ENCODE results near the gene NFATC2.

DNA sequence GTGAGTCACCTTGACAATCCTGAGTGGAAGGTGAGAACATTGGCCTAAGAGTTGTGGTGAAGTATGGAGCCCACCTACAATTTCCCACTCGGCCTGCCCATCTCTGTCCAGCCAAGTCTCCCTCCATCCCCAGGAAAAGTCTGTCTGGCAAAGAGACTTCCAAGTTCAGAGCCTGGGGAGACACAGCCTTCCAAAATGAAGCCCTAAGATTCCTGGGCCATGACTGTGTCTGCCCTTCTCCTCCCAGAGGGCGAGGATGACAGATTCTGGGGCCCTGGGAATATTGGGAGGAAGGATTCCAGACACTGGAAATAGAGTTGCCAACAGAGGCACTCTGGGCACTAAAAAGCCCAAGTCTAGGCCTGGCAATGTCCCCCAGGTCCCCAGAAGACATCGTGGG, 176.8 kb downstream of the NFATC2 start:
- TF ChIP-seq, protein P1, sequence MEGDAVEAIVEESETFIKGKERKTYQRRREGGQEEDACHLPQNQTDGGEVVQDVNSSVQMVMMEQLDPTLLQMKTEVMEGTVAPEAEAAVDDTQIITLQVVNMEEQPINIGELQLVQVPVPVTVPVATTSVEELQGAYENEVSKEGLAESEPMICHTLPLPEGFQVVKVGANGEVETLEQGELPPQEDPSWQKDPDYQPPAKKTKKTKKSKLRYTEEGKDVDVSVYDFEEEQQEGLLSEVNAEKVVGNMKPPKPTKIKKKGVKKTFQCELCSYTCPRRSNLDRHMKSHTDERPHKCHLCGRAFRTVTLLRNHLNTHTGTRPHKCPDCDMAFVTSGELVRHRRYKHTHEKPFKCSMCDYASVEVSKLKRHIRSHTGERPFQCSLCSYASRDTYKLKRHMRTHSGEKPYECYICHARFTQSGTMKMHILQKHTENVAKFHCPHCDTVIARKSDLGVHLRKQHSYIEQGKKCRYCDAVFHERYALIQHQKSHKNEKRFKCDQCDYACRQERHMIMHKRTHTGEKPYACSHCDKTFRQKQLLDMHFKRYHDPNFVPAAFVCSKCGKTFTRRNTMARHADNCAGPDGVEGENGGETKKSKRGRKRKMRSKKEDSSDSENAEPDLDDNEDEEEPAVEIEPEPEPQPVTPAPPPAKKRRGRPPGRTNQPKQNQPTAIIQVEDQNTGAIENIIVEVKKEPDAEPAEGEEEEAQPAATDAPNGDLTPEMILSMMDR (IDR thresholded peaks at IDR 0.05; ENCODE audit: low read depth, low read length, poor library complexity, severe bottlenecking) = no peak
- no peak for TF ChIP-seq EZH2phosphoT487 (IDR thresholded peaks at IDR 0.05; ENCODE audit: borderline replicate concordance, low read length)

Measured in DOHH2 (cell line).